GM18870 (cell line): ENCODE results near the gene CCDC18.

Experiments used
- ATAC-seq: cut with Tn5 transposase; IDR thresholded peaks from one replicate; pipeline ENCODE4 v1.9.1; 2021; ENCODE audit warnings: moderate library complexity; ENCODE audit not compliant: unreplicated experiment

The CCDC18 gene

DNA sequence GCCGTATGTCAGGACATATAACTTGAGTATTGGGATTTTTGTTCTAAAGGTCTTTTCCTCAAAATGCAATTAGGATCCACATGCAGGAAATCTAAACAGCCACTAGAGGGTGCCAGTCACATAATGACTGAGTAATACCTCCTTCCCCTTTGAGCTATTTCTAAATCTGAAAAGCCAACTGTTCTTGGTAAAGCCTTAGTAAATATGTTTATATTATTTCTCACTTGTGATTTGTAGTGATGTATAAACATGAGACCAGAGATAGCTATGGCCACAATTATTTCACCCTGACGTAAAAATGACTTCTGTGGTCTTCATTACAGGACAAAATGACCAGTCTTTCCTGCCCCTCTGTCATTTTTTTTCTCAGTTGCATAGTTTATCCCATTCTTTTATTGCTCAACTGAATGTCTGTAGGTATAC lies 124.2 kb downstream of the CCDC18 start:
- no peak for ATAC-seq

DNA sequence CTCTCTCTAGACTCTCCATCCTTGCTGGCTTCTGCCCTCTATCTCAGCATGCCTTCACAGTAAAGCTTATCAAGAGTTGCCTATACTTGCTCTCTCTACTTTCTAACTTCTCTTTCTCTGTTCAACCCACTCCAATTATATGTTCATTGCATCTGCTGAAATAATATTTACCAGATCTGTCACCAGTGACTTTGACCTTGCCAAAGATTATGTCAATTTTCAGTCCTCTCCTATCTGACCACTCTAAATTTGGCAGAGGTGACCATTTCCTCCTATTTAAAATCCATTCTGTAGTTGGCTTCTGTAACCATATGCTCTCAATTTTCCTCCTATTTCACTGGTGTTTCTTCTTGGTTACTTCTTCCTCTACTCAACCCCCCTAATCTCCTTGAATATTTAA lies 126.4 kb downstream of the CCDC18 start:
- ATAC-seq, result no peak

DNA sequence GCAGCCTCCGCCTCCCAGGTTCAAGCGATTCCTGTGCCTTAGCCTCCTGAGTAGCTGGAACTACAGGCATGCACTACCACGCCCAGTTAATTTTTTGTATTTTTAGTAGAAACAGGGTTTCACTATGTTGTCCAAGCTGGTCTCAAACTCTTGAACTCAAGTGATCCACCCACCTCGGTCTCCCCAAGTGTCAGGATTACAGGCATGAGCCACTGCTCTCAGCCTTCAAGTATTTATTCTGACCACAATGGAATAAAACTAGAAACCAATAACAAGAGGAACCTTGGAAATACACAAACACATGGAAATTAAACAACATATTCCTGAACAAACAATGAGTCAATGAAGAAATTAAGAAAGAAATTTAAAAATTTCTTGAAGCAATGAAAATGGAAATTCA lies 132.5 kb downstream of the CCDC18 start:
- no peak for ATAC-seq

DNA sequence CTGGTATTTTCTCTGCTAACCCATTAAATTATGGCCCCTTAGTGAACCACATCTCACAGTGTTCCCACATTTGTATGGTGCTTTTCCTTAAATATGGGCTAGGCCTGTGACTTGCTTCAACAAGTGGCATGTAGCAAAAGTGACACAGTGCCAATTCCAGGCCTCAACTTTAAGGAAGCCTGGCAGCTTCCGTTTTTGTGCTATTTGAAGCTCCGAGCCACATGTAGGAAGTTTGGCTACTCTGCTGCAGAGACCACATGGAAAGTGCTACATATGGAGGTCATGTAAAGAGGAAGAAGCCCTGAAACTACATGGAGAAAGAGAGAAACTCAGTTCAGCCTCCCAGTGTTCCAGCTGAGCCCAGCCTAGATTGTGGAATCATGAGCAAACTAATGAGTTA lies 136.7 kb downstream of the CCDC18 start:
- ATAC-seq, result no peak

DNA sequence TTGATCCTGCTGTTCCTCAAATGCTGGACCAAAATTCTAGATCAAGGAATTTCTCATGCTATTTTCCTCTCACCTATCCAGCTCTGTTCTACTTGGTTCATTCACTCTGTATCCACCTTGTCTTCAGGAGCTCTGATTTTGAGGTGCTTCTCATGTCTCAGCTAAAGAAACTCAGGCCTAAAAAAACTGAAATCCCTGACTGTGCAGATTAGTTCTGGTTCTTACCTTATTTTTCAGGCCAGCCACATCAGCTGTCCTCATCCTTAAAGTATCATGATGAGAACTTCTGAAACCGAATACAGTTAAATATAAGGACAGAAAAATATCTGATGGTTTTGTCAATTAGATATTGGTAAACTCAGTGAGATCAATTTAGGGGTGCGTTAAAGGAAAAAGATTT lies 137.4 kb downstream of the CCDC18 start:
- ATAC-seq, result no peak

DNA sequence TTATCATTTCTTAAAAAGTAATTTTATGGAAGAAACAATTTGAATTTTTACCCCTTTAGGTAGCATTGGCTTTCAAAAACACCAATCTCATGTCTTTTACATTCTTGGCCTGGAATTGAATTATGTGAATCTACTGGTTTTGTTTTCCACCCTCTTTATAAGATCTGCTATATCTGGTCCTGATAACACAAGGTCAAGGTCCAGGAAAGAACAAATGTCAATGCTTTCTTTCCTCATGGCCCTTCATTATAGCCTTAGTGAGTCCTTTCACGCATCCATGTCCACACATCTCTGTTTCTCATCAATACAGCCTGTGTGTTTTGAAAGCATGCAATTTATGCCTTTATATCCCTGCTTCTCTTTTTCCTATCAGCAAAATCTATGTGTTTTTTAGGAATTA lies 141.2 kb downstream of the CCDC18 start:
- ATAC-seq, result no peak

DNA sequence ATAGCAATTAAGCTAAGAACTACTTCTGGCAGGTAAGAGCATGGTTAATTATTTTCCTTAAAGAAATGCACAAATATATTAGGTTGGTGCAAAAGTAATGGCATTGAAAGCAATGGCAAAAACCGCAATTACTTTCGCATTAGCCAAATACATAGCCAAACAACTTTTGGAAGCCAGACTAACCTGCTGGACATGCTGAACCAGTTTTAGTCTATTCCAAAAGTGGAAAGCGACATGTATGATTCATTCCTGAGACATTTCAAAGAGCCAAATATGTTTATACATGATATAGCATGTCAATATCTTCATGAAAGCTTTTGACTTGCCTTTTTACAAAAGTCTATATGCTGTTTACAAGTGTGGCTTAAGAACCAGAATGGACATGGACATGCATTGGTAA lies 141.8 kb downstream of the CCDC18 start:
- no peak for ATAC-seq

DNA sequence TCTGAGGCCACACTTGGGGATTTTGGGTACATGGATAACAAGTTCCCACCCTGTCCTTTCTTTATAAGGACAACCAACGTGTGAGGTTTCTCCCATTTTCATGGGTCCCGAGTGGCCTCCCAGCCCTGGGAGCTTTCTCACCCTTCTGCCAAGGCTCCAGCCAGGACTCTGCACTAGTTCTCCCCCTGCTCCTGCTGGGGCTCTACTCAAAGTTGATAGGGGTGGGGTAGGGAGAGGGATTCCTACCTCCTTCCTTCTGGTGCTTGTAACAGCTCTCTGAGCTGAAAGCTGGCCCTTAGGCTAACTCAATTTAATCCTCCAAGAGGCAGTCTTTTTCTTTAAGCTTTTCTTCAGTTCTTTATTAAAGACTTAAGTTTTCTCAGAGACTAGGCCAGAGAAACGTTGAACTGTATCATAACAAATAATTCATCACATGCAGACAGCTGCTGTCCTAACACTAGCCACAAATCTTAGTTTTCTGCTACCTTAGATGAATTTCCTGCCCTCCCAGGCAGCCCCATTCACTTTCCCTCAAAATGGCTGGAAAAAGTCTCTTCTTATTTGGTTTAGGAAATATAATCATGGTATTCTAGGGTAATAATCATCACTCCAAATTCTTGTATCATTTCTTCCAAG lies 142.8 kb downstream of the CCDC18 start:
- no peak for ATAC-seq

DNA sequence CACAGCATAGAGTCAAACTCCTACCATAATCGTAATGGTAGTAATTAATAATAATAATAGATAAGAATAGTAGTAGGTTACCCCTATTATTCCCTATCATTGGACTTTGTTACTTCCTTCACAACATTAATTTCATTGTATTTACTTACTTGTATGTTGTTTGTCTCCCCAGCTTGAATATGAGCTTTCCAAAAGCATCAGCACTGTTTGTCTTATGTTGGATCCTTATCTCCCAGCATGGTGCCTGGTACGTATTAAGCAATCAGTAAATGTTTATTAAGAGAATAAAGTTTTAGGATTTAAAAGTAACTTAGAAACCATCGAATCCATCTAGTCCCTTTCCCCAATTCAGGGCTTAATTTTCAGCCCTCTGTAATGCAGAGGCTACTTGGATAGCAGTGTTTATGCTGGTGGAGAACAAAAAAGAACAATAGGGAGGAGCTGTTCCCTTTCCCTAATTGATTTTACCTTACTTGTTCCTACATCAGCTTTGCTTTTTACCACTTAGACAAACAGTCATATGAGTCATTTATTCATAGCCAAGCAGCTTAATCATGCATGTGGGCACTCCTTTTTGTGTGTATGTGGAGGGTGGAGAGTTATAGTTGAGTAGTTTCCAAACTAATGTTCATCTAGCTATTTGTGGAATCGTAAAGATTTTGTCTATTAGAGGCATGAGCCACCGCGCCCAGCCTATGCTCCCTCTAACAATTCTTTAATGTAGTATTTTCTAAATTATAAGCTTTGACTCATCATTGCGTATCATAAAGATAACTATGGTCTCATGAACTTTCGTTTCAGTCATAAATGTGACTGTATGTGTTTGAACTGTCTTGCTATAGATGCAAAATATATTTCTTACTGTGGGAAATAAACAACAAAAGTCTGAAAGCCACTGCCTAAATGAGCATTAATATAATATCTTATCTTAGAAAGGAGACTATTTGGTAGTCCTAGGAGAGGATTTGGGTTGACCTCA lies 144.3 kb downstream of the CCDC18 start:
- ATAC-seq, result no peak
